ENCODE results near the gene COL24A1. TPM values are rescaled to one million over a fixed set of nuclear protein-coding genes. Genes with fewer than 3 reads are reported as not detected.

COL24A1 gene
- total and polyA plus RNA-seq, 10 donors: 0.06 to 1.1 (median 0.55) TPM

- no peak for DNase-seq
- Histone ChIP-seq H3K4me1 (peaks cover 1 to 11% (median 7%) of the 10 kb centered on the region in 6 donors), H3K4me3 (no peak overlapping the region), H3K27me3 (replicated peaks in 1 of 7) (peaks cover 0 to 24% (median 15%) of the 10 kb centered on the region in 7 donors), H3K27ac (no peak overlapping the region), H3K36me3 (no peaks in the 10 kb centered on the region), H3K9me3 (no peaks in the 10 kb centered on the region)
- TF ChIP-seq CTCF (IDR thresholded peaks at IDR 0.05 in 8 of 11, conservative IDR thresholded peaks at IDR 0.05 in 3 of 11) (no peak), POLR2AphosphoS5 (IDR thresholded peaks at IDR 0.05) (no peak), POLR2A (IDR thresholded peaks at IDR 0.05) (no peak)
- intact Hi-C loops (cut with DNase I; ENCODE audit: low total_unique reads): no loop called here
Measured at GRCh38 chr1:86150553-86151055, 6.0 kb downstream of the COL24A1 start.

DNA sequence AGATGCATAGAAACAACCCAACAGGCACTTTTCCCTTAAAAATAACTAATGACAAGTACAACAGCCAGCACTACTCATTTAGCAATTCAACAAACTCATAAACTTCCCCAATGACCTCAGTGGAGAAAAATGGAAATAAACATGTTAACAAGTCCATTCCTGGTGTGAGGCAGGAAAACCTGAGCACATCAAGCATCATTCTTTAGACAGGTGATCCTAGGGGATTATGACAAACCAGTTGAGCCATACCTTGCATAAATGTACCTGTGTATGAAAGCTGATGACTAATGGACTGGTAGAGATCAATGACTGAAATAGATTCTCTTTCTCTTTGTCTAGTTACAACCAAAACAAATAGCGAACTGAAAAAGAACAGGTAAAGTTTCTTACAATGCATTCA lies 7.0 kb downstream of the COL24A1 start:
- TF ChIP-seq POLR2A (IDR thresholded peaks at IDR 0.05) (no peak), POLR2AphosphoS5 (IDR thresholded peaks at IDR 0.05) (no peak), CTCF (IDR thresholded peaks at IDR 0.05 in 8 of 11, conservative IDR thresholded peaks at IDR 0.05 in 3 of 11) (no peak)
- DNase-seq: no peak
- Histone ChIP-seq H3K9me3 (no peaks in the 10 kb centered on the region), H3K36me3 (no peaks in the 10 kb centered on the region), H3K4me3 (no peak overlapping the region), H3K27me3 (replicated peaks in 1 of 7) (peaks cover 0 to 13% (median 4%) of the 10 kb centered on the region in 7 donors), H3K27ac (no peak overlapping the region), H3K4me1 (peaks cover 0 to 1% (median 0%) of the 10 kb centered on the region in 6 donors)
- intact Hi-C loops (cut with DNase I; ENCODE audit: low total_unique reads): no loop called here
- 0 to 100% (median 97%) methylated on average over 1 of the region's 1 CpG for WGBS, 5 donors

- Histone ChIP-seq H3K4me1 (no peaks in the 10 kb centered on the region), H3K4me3 (no peak overlapping the region), H3K36me3 (no peaks in the 10 kb centered on the region), H3K9me3 (no peaks in the 10 kb centered on the region), H3K27ac (no peak overlapping the region), H3K27me3 (replicated peaks in 1 of 7) (peaks cover 0 to 3% (median 0%) of the 10 kb centered on the region in 7 donors)
- intact Hi-C loops (cut with DNase I; ENCODE audit: low total_unique reads): no loop called here
- TF ChIP-seq POLR2A (IDR thresholded peaks at IDR 0.05) (no peak), POLR2AphosphoS5 (IDR thresholded peaks at IDR 0.05) (no peak), CTCF (IDR thresholded peaks at IDR 0.05 in 8 of 11, conservative IDR thresholded peaks at IDR 0.05 in 3 of 11) (no peak)
- DNase-seq: no peak
- WGBS, 5 donors: 80 to 96% (median 90%) methylated on average over 2 of the region's 2 CpGs
Measured at GRCh38 chr1:86147755-86148154, 8.8 kb downstream of the COL24A1 start.

DNA sequence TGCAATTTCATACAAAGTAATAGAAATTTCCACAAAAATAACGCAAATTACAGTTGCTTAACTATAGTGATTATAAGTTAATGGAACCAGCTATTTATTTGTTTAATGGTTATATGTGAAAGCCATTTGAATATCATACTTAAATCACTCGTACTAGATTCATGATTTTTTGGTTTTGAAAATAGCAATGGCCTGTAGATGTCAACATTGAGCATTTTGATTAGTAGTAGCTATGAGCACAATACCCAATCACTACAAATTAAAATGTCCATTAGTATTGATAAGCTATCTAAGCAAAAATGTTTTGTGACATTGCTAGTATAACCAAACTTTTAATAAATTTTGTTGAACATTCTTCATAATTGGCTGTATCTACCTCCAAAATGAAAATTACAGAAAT lies 10.0 kb downstream of the COL24A1 start:
- Histone ChIP-seq H3K4me3 (no peak overlapping the region), H3K27me3 (replicated peaks in 1 of 7) (no peaks in the 10 kb centered on the region), H3K27ac (no peak overlapping the region), H3K9me3 (no peaks in the 10 kb centered on the region), H3K4me1 (no peaks in the 10 kb centered on the region), H3K36me3 (no peaks in the 10 kb centered on the region)
- intact Hi-C loops (cut with DNase I; ENCODE audit: low total_unique reads): no loop called here
- DNase-seq: no peak
- TF ChIP-seq POLR2AphosphoS5 (IDR thresholded peaks at IDR 0.05) (no peak), POLR2A (IDR thresholded peaks at IDR 0.05) (no peak), CTCF (IDR thresholded peaks at IDR 0.05 in 8 of 11, conservative IDR thresholded peaks at IDR 0.05 in 3 of 11) (no peak)
- 74 to 85% (median 76%) methylated on average over 2 of the region's 2 CpGs for WGBS, 5 donors
